Measurements from ENCODE around the gene GLRX3.
A peak's percentile ranks its signal among the peaks of the same experiment; 100 is the strongest.
"Not testable (repeated sequence)": the region's sequence is repeated elsewhere in the genome, so short reads cannot be mapped to it uniquely, and the experiment has no call there.

The GLRX3 gene

DNA sequence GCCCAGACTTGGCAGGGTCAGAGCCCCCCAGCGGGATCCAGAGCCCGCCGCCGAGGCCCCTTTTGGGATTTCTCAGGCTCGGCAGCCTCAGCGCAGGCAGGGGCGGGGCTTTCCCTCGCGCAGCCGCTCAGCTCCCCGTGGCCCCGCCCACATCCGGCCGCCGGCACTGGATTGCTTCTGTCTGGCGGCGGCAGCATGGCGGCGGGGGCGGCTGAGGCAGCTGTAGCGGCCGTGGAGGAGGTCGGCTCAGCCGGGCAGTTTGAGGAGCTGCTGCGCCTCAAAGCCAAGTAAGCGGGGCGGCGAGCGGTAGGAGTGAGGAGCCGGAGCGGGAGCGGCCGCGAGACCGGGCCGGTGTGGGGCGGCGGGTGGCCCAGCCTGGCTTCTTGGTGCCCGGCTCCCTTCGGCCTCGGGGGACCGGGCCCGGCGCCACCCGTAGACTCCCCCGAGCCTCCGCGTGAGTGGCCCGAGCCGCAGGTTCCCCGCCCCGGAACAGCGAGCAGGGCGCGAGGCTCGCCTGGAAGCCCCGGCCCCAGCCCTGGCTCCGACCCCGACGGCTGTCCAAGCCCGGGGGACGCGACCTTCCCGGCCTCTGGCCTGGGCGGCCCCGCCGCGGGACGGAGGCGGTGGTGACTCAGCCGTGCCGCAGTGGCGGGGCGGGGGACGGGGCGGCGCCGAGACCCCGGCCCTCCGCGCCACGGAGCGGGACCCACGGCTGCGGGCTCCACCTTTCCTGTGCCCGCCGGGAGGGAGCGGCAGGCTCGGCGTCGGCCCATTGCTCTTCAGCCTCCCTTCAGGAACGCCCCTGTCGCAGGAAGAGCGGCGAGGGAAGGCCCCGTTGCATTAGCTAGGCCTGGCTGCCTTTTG is at the start of gene GLRX3:
GLRX3 (plus strand) TSS at position 166 of the 864 bp plus-strand sequence; CDS start at position 196, 30 bp downstream.
- Histone ChIP-seq H3K27me3 (replicated peaks; ENCODE audit: control insufficient read depth, insufficient read depth, low read length) (no peaks in the 10 kb centered on the region), H3K4me3 (replicated peaks; ENCODE audit: low read depth, low read length) (peak within 1 kb of the TSS; percentile 81), H3K36me3 (ENCODE audit: control insufficient read depth, insufficient read depth, low read length) (no peaks in the 10 kb centered on the region)
- DNase-seq (ENCODE audit: extremely low read depth, insufficient read length), result peak; percentile 89
- TF ChIP-seq, protein P1, sequence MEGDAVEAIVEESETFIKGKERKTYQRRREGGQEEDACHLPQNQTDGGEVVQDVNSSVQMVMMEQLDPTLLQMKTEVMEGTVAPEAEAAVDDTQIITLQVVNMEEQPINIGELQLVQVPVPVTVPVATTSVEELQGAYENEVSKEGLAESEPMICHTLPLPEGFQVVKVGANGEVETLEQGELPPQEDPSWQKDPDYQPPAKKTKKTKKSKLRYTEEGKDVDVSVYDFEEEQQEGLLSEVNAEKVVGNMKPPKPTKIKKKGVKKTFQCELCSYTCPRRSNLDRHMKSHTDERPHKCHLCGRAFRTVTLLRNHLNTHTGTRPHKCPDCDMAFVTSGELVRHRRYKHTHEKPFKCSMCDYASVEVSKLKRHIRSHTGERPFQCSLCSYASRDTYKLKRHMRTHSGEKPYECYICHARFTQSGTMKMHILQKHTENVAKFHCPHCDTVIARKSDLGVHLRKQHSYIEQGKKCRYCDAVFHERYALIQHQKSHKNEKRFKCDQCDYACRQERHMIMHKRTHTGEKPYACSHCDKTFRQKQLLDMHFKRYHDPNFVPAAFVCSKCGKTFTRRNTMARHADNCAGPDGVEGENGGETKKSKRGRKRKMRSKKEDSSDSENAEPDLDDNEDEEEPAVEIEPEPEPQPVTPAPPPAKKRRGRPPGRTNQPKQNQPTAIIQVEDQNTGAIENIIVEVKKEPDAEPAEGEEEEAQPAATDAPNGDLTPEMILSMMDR (IDR thresholded peaks at IDR 0.05; ENCODE audit: insufficient read depth, low read length, poor library complexity, severe bottlenecking), result no peak

DNA sequence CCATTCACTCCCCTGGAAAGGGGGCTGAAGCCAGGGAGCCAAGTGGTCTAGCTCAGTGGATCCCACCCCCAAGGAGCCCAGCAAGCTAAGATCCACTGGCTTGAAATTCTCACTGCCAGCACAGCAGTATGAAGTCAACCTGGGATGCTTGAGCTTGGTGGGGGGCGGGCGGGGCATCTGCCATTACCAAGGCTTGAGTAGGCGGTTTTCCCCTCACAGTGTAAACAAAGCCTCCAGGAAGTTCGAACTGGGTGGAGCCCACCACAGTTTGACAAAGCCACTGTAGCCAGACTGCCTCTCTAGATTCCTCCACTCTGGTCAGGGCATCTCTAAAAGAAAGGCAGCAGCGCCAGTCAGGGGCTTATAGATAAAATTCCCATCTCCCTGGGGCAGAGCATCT is 45.6 kb upstream of the GLRX3 start:
- DNase-seq (ENCODE audit: extremely low read depth, insufficient read length); H3K27me3 ChIP-seq (replicated peaks; ENCODE audit: control insufficient read depth, insufficient read depth, low read length); H3K4me3 ChIP-seq (replicated peaks; ENCODE audit: low read depth, low read length); H3K36me3 ChIP-seq (ENCODE audit: control insufficient read depth, insufficient read depth, low read length): not testable (repeated sequence)

DNA sequence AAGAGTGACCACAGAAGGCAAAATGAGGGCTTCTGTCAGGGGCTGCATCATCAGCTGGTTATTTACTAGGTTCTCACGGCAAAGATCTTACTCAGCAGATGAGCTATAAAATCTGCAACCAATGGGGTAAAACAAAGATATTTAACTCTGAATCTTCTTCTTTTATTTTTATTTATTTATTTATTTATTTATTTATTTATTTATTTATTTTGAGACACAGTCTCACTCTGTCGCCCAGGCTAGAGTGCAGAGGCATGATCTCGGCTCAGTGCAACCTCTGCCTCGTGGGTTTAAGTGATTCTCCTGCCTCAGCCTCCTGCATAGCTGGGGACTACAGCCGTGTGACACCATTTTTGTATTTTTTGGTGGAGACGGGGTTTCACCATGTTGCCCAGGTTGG is 36.8 kb upstream of the GLRX3 start:
- Histone ChIP-seq H3K4me3 (replicated peaks; ENCODE audit: low read depth, low read length) (no peak overlapping the region), H3K36me3 (ENCODE audit: control insufficient read depth, insufficient read depth, low read length) (no peaks in the 10 kb centered on the region), H3K27me3 (replicated peaks; ENCODE audit: control insufficient read depth, insufficient read depth, low read length) (no peaks in the 10 kb centered on the region)
- DNase-seq (ENCODE audit: extremely low read depth, insufficient read length), result no peak
- TF ChIP-seq, protein P1 (IDR thresholded peaks at IDR 0.05; ENCODE audit: insufficient read depth, low read length, poor library complexity, severe bottlenecking), result no peak

DNA sequence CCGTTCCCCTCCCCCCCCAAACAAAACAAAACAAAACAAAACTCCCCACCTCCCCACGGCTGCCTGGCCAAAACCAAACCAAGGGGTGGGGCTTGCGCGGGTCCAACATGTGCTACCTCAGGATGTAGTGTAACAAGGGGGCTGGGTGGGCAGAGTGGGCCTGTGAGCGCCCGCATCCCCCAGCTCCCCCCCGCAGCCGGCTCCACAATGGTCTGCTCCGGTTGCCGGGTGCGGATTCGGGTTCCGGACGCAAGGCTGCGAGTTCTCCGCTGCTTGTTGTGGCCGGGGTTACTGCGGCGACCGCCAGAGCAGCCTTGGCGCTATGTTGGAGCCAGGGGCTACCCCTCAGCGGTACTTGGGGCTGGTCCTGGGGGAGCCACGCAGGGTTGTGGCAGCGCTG is 30.5 kb upstream of the GLRX3 start:
- no peak for DNase-seq (ENCODE audit: extremely low read depth, insufficient read length)
- Histone ChIP-seq H3K4me3 (replicated peaks; ENCODE audit: low read depth, low read length) (no peak overlapping the region), H3K27me3 (replicated peaks; ENCODE audit: control insufficient read depth, insufficient read depth, low read length) (no peaks in the 10 kb centered on the region), H3K36me3 (ENCODE audit: control insufficient read depth, insufficient read depth, low read length) (no peaks in the 10 kb centered on the region; the same call in 1 of the 2 replicates)
- TF ChIP-seq, protein P1 (IDR thresholded peaks at IDR 0.05; ENCODE audit: insufficient read depth, low read length, poor library complexity, severe bottlenecking), result no peak

DNA sequence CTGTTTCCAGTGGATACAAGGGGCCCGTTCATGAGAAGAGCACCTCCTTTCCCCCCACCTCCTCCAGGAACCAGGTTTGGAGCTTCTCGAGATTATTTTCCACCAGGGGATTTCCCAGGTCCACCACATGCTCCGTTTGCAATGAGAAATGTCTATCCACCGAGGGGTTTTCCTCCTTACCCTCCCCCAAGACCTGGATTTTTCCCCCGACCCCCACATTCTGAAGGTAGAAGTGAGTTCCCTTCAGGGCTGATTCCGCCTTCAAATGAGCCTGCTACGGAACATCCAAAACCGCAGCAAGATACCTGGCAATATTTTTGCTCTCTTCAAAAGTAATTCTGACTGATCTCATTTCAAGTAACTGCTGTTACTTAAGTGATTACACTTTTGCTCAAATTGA is 28.0 kb upstream of the GLRX3 start:
- not testable (repeated sequence) for H3K27me3 ChIP-seq (replicated peaks; ENCODE audit: control insufficient read depth, insufficient read depth, low read length); H3K36me3 ChIP-seq (ENCODE audit: control insufficient read depth, insufficient read depth, low read length); H3K4me3 ChIP-seq (replicated peaks; ENCODE audit: low read depth, low read length); DNase-seq (ENCODE audit: extremely low read depth, insufficient read length)

DNA sequence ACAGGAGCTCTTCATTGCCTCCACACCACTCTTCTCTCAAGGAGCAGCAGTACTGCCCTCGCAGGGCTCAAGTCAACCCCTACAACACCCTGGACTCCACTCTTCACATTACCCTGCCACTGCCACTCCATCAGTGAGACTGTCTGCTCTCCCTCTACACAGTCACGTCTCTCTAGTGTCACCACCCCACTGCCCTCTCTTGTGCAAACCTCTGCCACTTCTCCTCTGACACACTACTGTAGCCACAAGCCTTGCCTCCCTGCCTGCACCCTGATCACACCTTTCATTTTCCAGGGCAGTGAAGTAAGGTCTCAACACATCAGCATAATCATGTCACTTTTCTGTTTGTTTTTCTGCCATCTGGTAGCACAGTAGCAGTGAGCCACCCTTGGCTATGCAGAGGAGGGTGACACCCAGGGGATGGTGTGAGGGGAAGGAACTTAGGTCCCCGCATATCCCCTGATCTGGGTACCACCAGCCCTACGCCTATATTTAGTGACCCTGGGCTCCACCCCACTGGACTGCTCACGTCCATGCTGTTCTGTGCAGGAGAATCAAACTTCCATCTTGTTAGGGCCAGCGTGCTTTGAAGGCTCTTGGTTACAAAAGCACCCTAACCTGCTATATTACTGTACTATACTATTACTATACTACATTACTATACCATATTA is 27.1 kb upstream of the GLRX3 start:
- H3K27me3 ChIP-seq (replicated peaks; ENCODE audit: control insufficient read depth, insufficient read depth, low read length), result no peaks in the 10 kb centered on the region
- TF ChIP-seq, protein P1 (IDR thresholded peaks at IDR 0.05; ENCODE audit: insufficient read depth, low read length, poor library complexity, severe bottlenecking), result no peak
- H3K36me3 ChIP-seq (ENCODE audit: control insufficient read depth, insufficient read depth, low read length), result no peaks in the 10 kb centered on the region; the same call in 1 of the 2 replicates
- no peak for DNase-seq (ENCODE audit: extremely low read depth, insufficient read length)
- peak overlapping the region; percentile 93 for H3K4me3 ChIP-seq (replicated peaks; ENCODE audit: low read depth, low read length)

All from GM06990 (cell line).